MCF 10A (cell line): ENCODE measurements around the gene PCNX4. TPM values are rescaled to one million over a fixed set of nuclear protein-coding genes. Genes with fewer than 3 reads are reported as not detected.

Experiments used
- BruUV-seq: library from RNA; stranded (reverse); fragments of 400-500 nt; replicated peaks from 2 replicates; lab custom pipeline; 2021; lab: Mats Ljungman, UMichigan
- CTCF ChIA-PET: fragments of 300-600 bp; sonication (Branson Sonifier 250); formaldehyde crosslinking; extraction: SDS; loops from one replicate; lab custom pipeline; 2021; ENCODE audit warnings: antibody characterized with exemption, inconsistent platforms; lab: Yijun Ruan, JAX
- POLR2A ChIA-PET: fragments of 300-600, 350-650 bp; sonication (Branson Sonifier 250); formaldehyde crosslinking; extraction: SDS; loops from one replicate; lab custom pipeline; 2020; ENCODE audit warnings: antibody characterized with exemption, inconsistent platforms; lab: Yijun Ruan, JAX
- DNase-seq: peaks from one replicate; pipeline ENCODE4 v3.0.0-alpha.2; 2018; ENCODE audit not compliant: unreplicated experiment
- H3K27ac Mint-ChIP-seq: one replicate; pipeline ENCODE4 v1.8.0; 2022; ENCODE audit warnings: mild to moderate bottlenecking, low read depth, mixed read lengths; ENCODE audit not compliant: unreplicated experiment
- H3K27me3 Mint-ChIP-seq: one replicate; pipeline ENCODE4 v1.8.0; 2022; ENCODE audit warnings: mixed read lengths; ENCODE audit not compliant: insufficient read depth, unreplicated experiment
- H3K36me3 Mint-ChIP-seq: one replicate; pipeline ENCODE4 v1.8.0; 2022; ENCODE audit warnings: mild to moderate bottlenecking, moderate library complexity, mixed read lengths; ENCODE audit not compliant: insufficient read depth, unreplicated experiment
- H3K4me1 Mint-ChIP-seq: one replicate; pipeline ENCODE4 v1.8.0; 2022; ENCODE audit warnings: mixed read lengths; ENCODE audit not compliant: insufficient read depth, unreplicated experiment
- H3K4me3 Mint-ChIP-seq: one replicate; pipeline ENCODE4 v1.8.0; 2022; ENCODE audit warnings: mild to moderate bottlenecking, moderate library complexity, mixed read lengths; ENCODE audit not compliant: unreplicated experiment
- H3K9me3 Mint-ChIP-seq: one replicate; pipeline ENCODE4 v1.8.0; 2022; ENCODE audit warnings: mixed read lengths; ENCODE audit not compliant: unreplicated experiment
- CTCF ChIP-seq: fragments of 200-600 bp; IDR thresholded peaks from one replicate; pipeline ENCODE4 v1.8.0; 2022; ENCODE audit warnings: antibody characterized with exemption, mild to moderate bottlenecking; ENCODE audit not compliant: unreplicated experiment
- intact Hi-C: fragments of 100-400 bp; cut with micrococcal nuclease; formaldehyde crosslinking; loops from 2 replicates; pipeline ENCODE4 v1.14.1; 2022
- total RNA-seq: library from RNA; stranded (reverse); gene quantifications from 2 replicates; pipeline ENCODE4 v1.2.3, GENCODE V29; 2022

Gene PCNX4
- total RNA-seq, 1 experiment from 2014 or later, result 62.8 TPM

DNA sequence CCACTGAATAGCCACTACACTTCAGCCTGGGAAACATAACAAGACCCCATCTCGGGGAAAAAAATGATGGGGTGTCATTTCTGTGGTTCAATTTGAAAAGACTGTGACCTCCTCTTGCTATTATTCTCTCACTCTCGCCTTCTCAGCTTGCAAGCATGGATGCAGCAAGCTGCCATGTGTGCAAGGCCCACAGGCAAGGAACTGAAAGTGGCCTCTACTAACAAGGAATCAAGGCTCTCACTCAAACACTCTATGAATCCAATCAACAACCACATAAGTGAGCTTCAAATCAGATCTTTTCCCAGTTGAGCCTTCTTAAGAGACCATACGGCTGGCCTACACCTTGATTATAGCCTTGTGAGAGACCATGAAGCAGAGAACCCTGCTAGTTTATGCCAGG, 91.4 kb downstream of the PCNX4 start:
- POLR2A ChIA-PET, result interaction anchor here (0.5 to 1.9 kb wide), 4 partner anchors 15 to 716 kb away, joined by 3 to 15 read pairs (median 4); partner anchors contain the start of gene DHRS7
- no peak for TF ChIP-seq CTCF
- DNase-seq, result no peak
- no peaks in the 10 kb centered on the region for H3K36me3 Mint-ChIP-seq
- no TSS peak for BruUV-seq
- no peaks in the 10 kb centered on the region for H3K27me3 Mint-ChIP-seq
- intact Hi-C loops, result loop anchor here (5.0 to 10.0 kb wide), 4 partner anchors 172 to 1158 kb away; no protein-coding TSS in a partner anchor
- no peak overlapping the region for H3K4me3 Mint-ChIP-seq
- CTCF ChIA-PET, result interaction anchor here (0.5 to 10.7 kb wide), 17 partner anchors 12 to 1058 kb away, joined by 3 to 118 read pairs (median 4); partner anchors contain the start of gene DHRS7
- H3K9me3 Mint-ChIP-seq, result no peaks in the 10 kb centered on the region
- peaks cover 8% of the 10 kb centered on the region for H3K4me1 Mint-ChIP-seq
- H3K27ac Mint-ChIP-seq, result no peak overlapping the region

DNA sequence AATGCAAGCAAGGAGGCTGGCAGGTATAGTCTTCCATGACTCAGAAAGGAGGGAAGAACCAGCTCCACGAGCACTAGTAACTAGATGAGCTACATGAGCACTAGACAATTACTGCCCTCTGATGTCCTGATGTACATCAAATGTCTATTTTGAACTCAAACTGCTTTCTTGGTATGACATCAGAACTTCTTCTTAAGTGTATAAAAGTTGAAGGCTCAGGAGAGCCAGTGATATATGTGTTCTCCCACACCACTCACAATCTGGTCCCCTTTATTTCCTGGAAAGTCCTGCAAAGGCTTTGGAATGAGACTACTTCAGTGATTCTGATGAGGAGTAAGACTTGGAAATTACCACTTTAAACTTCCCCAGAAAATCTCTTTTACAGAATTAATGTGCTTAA, 92.0 kb downstream of the PCNX4 start:
- POLR2A ChIA-PET, result interaction anchor here (0.5 to 2.0 kb wide), 6 partner anchors 16 to 716 kb away, joined by 3 to 15 read pairs (median 4); partner anchors contain the start of gene DHRS7
- intact Hi-C loops, result loop anchor here (1.0 to 10.0 kb wide), 8 partner anchors 19 to 1159 kb away; partner anchors contain the start of gene DHRS7
- Mint-ChIP-seq H3K27me3 (no peaks in the 10 kb centered on the region), H3K4me1 (peaks cover 8% of the 10 kb centered on the region), H3K4me3 (peak overlapping the region; percentile 58), H3K27ac (peak overlapping the region; percentile 67), H3K9me3 (no peaks in the 10 kb centered on the region), H3K36me3 (no peaks in the 10 kb centered on the region)
- no TSS peak for BruUV-seq
- no peak for TF ChIP-seq CTCF
- DNase-seq, result peak; percentile 13
- CTCF ChIA-PET, result interaction anchor here (0.5 to 10.7 kb wide), 21 partner anchors 12 to 1059 kb away, joined by 3 to 118 read pairs (median 4); partner anchors contain the start of gene DHRS7

GRCh38 chr14:60184146-60184904, 92.6 kb downstream of the PCNX4 start:
- BruUV-seq, result no TSS peak
- no peaks in the 10 kb centered on the region for H3K9me3 Mint-ChIP-seq
- H3K27ac Mint-ChIP-seq, result peak overlapping the region; percentile 67
- ChIA-PET CTCF (interaction anchor here (0.5 to 10.7 kb wide), 35 partner anchors 10 to 1060 kb away, joined by 3 to 118 read pairs (median 4); partner anchors contain the start of gene DHRS7), POLR2A (interaction anchor here (0.6 to 2.0 kb wide), 4 partner anchors 17 to 221 kb away, joined by 3 to 15 read pairs (median 6); partner anchors contain the start of gene DHRS7)
- H3K4me1 Mint-ChIP-seq, result peaks cover 7% of the 10 kb centered on the region
- intact Hi-C loops, result loop anchor here (1.0 to 10.0 kb wide), 8 partner anchors 20 to 1160 kb away; partner anchors contain the start of gene DHRS7
- peak; percentile 79 for DNase-seq
- H3K4me3 Mint-ChIP-seq, result peak overlapping the region; percentile 58
- H3K27me3 Mint-ChIP-seq, result no peaks in the 10 kb centered on the region
- TF ChIP-seq CTCF, result peak; percentile 83
- no peaks in the 10 kb centered on the region for H3K36me3 Mint-ChIP-seq
